Liver (tissue), 9 donors: ENCODE measurements around the gene PKD2. TPM values are rescaled to one million over a fixed set of nuclear protein-coding genes. Genes with fewer than 3 reads are reported as not detected.

Experiments
- DNase-seq: peaks from one replicate; pipeline ENCODE4 v3.0.0-alpha.2; 2017; ENCODE audit warnings: low spot score
- H3K27ac ChIP-seq, 2 donors: one replicate each; pipeline ENCODE4 v1.7.0; 2013; ENCODE audit warnings: inconsistent platforms in 2 of 2, low read length in 2 of 2, control low read depth in 1 of 2, low read depth in 1 of 2, mild to moderate bottlenecking in 1 of 2
- H3K27me3 ChIP-seq, 4 donors: one replicate each; pipeline versions ENCODE4 v1.6.1 to v1.7.0; 2013; ENCODE audit warnings: low read length in 3 of 4, inconsistent platforms in 1 of 4, mild to moderate bottlenecking in 1 of 4, moderate library complexity in 1 of 4; ENCODE audit not compliant: control insufficient read depth in 4 of 4, insufficient read depth in 4 of 4
- H3K36me3 ChIP-seq, 4 donors: one replicate each; pipeline versions ENCODE4 v1.6.1 to v1.7.0; 2013; ENCODE audit warnings: low read length in 3 of 4, mild to moderate bottlenecking in 3 of 4, low read depth in 1 of 4, moderate library complexity in 1 of 4; ENCODE audit not compliant: control insufficient read depth in 4 of 4, insufficient read depth in 3 of 4
- H3K4me1 ChIP-seq, 4 donors: one replicate each; pipeline versions ENCODE4 v1.6.1 to v1.7.0; 2013; ENCODE audit warnings: low read length in 3 of 4, mild to moderate bottlenecking in 3 of 4, moderate library complexity in 1 of 4; ENCODE audit not compliant: control insufficient read depth in 4 of 4, insufficient read depth in 4 of 4
- H3K4me3 ChIP-seq, 3 donors: one replicate each; pipeline versions ENCODE4 v1.6.1 to v1.7.0; 2013; ENCODE audit warnings: low read length in 3 of 3, control low read depth in 1 of 3, low read depth in 1 of 3, mild to moderate bottlenecking in 1 of 3
- H3K9ac ChIP-seq, 2 donors: one replicate each; pipeline ENCODE4 v1.7.0; 2013; ENCODE audit warnings: low read length in 2 of 2, mild to moderate bottlenecking in 2 of 2, moderate library complexity in 2 of 2, control low read depth in 1 of 2, low read depth in 1 of 2
- H3K9me3 ChIP-seq, 4 donors: one replicate each; pipeline versions ENCODE4 v1.6.1 to v1.7.0; 2013; ENCODE audit warnings: low read length in 3 of 4; ENCODE audit not compliant: control insufficient read depth in 4 of 4
- EGR1 ChIP-seq, 2 donors: IDR thresholded peaks; 2 replicates each; pipeline ENCODE4 v1.6.1; 2016 to 2018; ENCODE audit warnings: antibody characterized with exemption in 2 of 2, low read depth in 2 of 2
- FOXA2 ChIP-seq: IDR thresholded peaks from 2 replicates; pipeline ENCODE4 v1.6.1; 2016; ENCODE audit warnings: antibody characterized with exemption
- GABPA ChIP-seq, 2 donors: IDR thresholded peaks in 1 of 2; conservative IDR thresholded peaks in 1 of 2; 2 replicates each; pipeline ENCODE4 v1.6.1; 2016; ENCODE audit warnings: antibody characterized with exemption in 2 of 2, mild to moderate bottlenecking in 1 of 2, moderate library complexity in 1 of 2
- HNF4A ChIP-seq, 2 donors: conservative IDR thresholded peaks; 2 replicates each; pipeline ENCODE4 v1.6.1; 2016; ENCODE audit warnings: antibody characterized with exemption in 2 of 2, mild to moderate bottlenecking in 2 of 2
- HNF4G ChIP-seq: IDR thresholded peaks from 2 replicates; pipeline ENCODE4 v1.6.1; 2016; ENCODE audit warnings: antibody characterized with exemption
- JUND ChIP-seq, 2 donors: IDR thresholded peaks; 2 replicates each; pipeline ENCODE4 v1.6.1; 2016; ENCODE audit warnings: antibody characterized with exemption in 2 of 2
- NR2F2 ChIP-seq: IDR thresholded peaks from 2 replicates; pipeline ENCODE4 v1.6.1; 2016; ENCODE audit warnings: antibody characterized with exemption
- RAD21 ChIP-seq, 2 donors: IDR thresholded peaks; 2 replicates each; pipeline ENCODE4 v1.6.1; 2016; ENCODE audit warnings: antibody characterized with exemption in 2 of 2, mild to moderate bottlenecking in 2 of 2
- SP1 ChIP-seq: IDR thresholded peaks from 2 replicates; pipeline ENCODE4 v1.6.1; 2018; ENCODE audit warnings: antibody characterized with exemption, mild to moderate bottlenecking
- TAF1 ChIP-seq: conservative IDR thresholded peaks from 2 replicates; pipeline ENCODE4 v1.6.1; 2016; ENCODE audit warnings: antibody characterized with exemption, mild to moderate bottlenecking
- YY1 ChIP-seq: IDR thresholded peaks from 2 replicates; pipeline ENCODE4 v1.6.1; 2016; ENCODE audit warnings: antibody characterized with exemption, mild to moderate bottlenecking
- WGBS: extraction: QIAGEN DNeasy Blood & Tissue Kit; methylation state at CpG from one replicate; pipeline ENCODE4 v1.1.7; 2013; 5-methylcytosine and 5-hydroxymethylcytosine counted together
- polyA plus RNA-seq, 2 donors: library from polyadenylated mRNA; stranded (reverse) in 1 of 2; unstranded in 1 of 2; fragments of 200-250 nt in 1 of 2; fragments of >200 nt in 1 of 2; fragmentation: Nextera tagmentation in 1 of 2; extraction: Ambion mirVana in 1 of 2; gene quantifications; one replicate each; pipeline versions ENCODE4 v1.2.1 to v1.2.3, GENCODE V29; 2013 to 2015
- total RNA-seq, 2 donors: library from RNA; depleted of rRNA; stranded (reverse); fragments of >200 nt; gene quantifications; one replicate each; pipeline ENCODE4 v1.2.3, GENCODE V29; 2014
- TF ChIP-seq, protein P1 (sequence below): fragments of 150-350 bp; IDR thresholded peaks from 2 replicates; pipeline ENCODE4 v1.5.1; 2017; ENCODE audit warnings: improper control_type of control experiment, low read depth, low read length; ENCODE audit not compliant: missing input control
- TF ChIP-seq, protein P2 (sequence below): IDR thresholded peaks from 2 replicates; pipeline ENCODE4 v1.6.1; 2016; ENCODE audit warnings: antibody characterized with exemption
- TF ChIP-seq, protein P3 (sequence below): IDR thresholded peaks from 2 replicates; pipeline ENCODE4 v1.6.1; 2016; ENCODE audit warnings: antibody characterized with exemption
- TF ChIP-seq, protein P4 (sequence below): IDR thresholded peaks from 2 replicates; pipeline ENCODE4 v1.6.1; 2016; ENCODE audit warnings: antibody characterized with exemption
- donor health status: healthy.
- donor health status: healthy.
- donor health status: healthy.
- donor health status: healthy.
- donor health status: healthy.

PKD2 gene
- total and polyA plus RNA-seq, 4 donors = 1.5 to 11.4 (median 7.1) TPM

DNA sequence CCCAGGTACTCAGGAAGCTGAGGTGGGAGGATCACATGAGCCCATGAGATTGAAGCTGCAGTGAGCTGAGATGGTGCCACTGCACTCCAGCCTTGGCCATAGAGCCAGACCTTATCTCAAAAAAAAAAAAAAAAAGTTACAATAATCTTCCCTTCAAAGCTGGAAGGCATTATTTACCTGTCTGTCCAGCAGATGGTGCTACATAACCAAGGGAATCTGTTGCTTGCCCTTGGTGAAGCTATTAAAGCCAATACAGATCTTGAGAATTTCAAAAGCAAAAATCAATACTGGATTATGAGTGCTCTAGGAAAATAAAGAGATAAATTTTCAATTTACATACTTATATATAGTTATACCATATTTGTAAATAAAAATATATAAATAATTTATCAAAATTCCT lies 25.9 kb downstream of the PKD2 start:
- Histone ChIP-seq H3K27ac (no peak overlapping the region), H3K4me3 (no peak overlapping the region), H3K36me3 (peaks cover 0 to 6% (median under 1%) of the 10 kb centered on the region in 4 donors), H3K4me1 (no peaks in the 10 kb centered on the region), H3K27me3 (no peaks in the 10 kb centered on the region), H3K9me3 (no peaks in the 10 kb centered on the region), H3K9ac (no peak overlapping the region)
- DNase-seq = no peak
- peak; percentile 89 to 92 for TF ChIP-seq RAD21 (IDR thresholded peaks at IDR 0.05)
- TF ChIP-seq FOXA2 = no peak
- no peak for TF ChIP-seq GABPA (IDR thresholded peaks at IDR 0.05 in 1 of 2, conservative IDR thresholded peaks at IDR 0.05 in 1 of 2)
- TF ChIP-seq, protein P1, sequence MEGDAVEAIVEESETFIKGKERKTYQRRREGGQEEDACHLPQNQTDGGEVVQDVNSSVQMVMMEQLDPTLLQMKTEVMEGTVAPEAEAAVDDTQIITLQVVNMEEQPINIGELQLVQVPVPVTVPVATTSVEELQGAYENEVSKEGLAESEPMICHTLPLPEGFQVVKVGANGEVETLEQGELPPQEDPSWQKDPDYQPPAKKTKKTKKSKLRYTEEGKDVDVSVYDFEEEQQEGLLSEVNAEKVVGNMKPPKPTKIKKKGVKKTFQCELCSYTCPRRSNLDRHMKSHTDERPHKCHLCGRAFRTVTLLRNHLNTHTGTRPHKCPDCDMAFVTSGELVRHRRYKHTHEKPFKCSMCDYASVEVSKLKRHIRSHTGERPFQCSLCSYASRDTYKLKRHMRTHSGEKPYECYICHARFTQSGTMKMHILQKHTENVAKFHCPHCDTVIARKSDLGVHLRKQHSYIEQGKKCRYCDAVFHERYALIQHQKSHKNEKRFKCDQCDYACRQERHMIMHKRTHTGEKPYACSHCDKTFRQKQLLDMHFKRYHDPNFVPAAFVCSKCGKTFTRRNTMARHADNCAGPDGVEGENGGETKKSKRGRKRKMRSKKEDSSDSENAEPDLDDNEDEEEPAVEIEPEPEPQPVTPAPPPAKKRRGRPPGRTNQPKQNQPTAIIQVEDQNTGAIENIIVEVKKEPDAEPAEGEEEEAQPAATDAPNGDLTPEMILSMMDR = peak; percentile 74

DNA sequence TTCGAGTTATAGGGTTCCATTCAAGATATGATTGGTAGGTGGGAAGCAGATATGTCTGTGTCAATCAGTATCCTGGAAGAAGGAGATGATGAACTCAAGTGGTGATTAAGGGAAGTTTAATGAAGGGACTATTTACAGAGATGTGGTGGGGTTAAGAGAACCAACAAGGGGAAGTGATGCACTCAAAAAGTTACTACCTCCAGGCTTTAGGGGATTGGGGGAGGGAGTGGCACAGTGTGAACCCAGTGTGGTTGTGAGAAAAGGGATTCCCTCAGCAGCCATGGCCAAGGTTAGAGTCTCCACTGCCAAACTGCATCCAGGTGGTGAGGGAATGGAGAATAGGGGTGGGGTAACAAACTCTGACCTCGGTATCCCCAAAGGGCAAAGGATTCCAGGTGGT lies 27.9 kb downstream of the PKD2 start:
- Histone ChIP-seq H3K27ac (no peak overlapping the region), H3K9ac (no peak overlapping the region), H3K4me3 (no peak overlapping the region), H3K9me3 (no peaks in the 10 kb centered on the region), H3K36me3 (peaks cover 0 to 16% (median 2%) of the 10 kb centered on the region in 4 donors), H3K27me3 (no peaks in the 10 kb centered on the region), H3K4me1 (no peaks in the 10 kb centered on the region)
- no peak for DNase-seq
- no peak for TF ChIP-seq HNF4G
- no peak for TF ChIP-seq EGR1 (IDR thresholded peaks at IDR 0.05; ENCODE audit: low read depth in 2 of 2)
- TF ChIP-seq FOXA2 = no peak
- no peak for TF ChIP-seq YY1
- no peak for TF ChIP-seq SP1
- TF ChIP-seq, protein P2, sequence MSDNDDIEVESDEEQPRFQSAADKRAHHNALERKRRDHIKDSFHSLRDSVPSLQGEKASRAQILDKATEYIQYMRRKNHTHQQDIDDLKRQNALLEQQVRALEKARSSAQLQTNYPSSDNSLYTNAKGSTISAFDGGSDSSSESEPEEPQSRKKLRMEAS = no peak
- no peak for TF ChIP-seq HNF4A (conservative IDR thresholded peaks at IDR 0.05)
- TF ChIP-seq, protein P3, sequence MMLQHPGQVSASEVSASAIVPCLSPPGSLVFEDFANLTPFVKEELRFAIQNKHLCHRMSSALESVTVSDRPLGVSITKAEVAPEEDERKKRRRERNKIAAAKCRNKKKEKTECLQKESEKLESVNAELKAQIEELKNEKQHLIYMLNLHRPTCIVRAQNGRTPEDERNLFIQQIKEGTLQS = no peak
- TF ChIP-seq, protein P1 = no peak
- no peak for TF ChIP-seq TAF1
- no peak for TF ChIP-seq RAD21 (IDR thresholded peaks at IDR 0.05)
- TF ChIP-seq JUND (IDR thresholded peaks at IDR 0.05) = no peak
- TF ChIP-seq, protein P4, sequence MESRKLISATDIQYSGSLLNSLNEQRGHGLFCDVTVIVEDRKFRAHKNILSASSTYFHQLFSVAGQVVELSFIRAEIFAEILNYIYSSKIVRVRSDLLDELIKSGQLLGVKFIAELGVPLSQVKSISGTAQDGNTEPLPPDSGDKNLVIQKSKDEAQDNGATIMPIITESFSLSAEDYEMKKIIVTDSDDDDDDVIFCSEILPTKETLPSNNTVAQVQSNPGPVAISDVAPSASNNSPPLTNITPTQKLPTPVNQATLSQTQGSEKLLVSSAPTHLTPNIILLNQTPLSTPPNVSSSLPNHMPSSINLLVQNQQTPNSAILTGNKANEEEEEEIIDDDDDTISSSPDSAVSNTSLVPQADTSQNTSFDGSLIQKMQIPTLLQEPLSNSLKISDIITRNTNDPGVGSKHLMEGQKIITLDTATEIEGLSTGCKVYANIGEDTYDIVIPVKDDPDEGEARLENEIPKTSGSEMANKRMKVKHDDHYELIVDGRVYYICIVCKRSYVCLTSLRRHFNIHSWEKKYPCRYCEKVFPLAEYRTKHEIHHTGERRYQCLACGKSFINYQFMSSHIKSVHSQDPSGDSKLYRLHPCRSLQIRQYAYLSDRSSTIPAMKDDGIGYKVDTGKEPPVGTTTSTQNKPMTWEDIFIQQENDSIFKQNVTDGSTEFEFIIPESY = no peak
- TF ChIP-seq NR2F2 = no peak
- TF ChIP-seq GABPA (IDR thresholded peaks at IDR 0.05 in 1 of 2, conservative IDR thresholded peaks at IDR 0.05 in 1 of 2) = no peak
- 90% methylated on average over 2 of the region's 2 CpGs for WGBS
